ENCODE measurements around the gene AUP1.

DNA sequence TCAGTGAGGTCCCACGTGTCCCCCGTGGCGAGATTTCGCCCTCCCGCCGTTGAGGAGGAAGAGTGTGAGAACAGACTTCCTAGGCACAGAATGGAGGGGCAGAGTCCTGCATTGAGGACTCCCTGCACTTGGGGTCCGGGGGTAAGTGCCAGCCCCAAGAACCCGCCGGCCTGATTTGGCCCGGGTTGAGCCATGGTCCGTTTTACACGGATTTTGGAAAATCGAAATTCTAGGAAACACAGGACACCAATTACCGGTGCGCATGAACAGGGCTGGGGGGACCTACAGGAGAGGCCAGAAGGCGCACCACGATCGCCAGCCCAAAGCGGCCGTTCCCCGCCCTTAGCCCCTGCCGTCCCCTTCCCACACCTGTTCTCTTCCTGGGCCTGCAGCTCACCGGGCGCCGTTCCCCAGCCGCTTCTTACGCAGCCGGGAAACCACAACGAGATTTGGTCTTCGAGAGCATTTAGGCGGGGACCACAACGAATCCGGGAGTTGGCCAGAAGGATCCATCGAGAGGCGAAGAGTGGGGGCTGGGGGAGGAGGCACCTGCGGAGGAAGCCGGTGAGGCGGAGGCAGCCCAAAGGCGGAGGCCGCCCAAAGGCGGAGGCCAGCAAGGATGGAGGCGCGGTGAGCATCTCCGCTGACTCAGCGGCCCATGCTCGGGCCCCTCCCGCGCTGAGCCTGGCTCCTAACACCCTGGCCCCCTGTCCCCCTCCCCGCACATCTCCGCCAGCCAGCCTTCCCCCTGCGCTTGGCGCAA lies 15.7 kb downstream of the AUP1 start:
- TF ChIP-seq, protein P1, sequence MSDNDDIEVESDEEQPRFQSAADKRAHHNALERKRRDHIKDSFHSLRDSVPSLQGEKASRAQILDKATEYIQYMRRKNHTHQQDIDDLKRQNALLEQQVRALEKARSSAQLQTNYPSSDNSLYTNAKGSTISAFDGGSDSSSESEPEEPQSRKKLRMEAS (IDR thresholded peaks at IDR 0.05; ENCODE audit: low read depth, low read length), result no peak
- TF ChIP-seq, protein P2, sequence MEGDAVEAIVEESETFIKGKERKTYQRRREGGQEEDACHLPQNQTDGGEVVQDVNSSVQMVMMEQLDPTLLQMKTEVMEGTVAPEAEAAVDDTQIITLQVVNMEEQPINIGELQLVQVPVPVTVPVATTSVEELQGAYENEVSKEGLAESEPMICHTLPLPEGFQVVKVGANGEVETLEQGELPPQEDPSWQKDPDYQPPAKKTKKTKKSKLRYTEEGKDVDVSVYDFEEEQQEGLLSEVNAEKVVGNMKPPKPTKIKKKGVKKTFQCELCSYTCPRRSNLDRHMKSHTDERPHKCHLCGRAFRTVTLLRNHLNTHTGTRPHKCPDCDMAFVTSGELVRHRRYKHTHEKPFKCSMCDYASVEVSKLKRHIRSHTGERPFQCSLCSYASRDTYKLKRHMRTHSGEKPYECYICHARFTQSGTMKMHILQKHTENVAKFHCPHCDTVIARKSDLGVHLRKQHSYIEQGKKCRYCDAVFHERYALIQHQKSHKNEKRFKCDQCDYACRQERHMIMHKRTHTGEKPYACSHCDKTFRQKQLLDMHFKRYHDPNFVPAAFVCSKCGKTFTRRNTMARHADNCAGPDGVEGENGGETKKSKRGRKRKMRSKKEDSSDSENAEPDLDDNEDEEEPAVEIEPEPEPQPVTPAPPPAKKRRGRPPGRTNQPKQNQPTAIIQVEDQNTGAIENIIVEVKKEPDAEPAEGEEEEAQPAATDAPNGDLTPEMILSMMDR (IDR thresholded peaks at IDR 0.05 in 2 of 3, conservative IDR thresholded peaks at IDR 0.05 in 1 of 3; ENCODE audit: control insufficient read depth in 2 of 3, extremely low read depth in 1 of 3, insufficient read depth in 1 of 3, low read depth in 3 of 3, low read length in 3 of 3), result no peak
- TF ChIP-seq BACH1 (IDR thresholded peaks at IDR 0.05; ENCODE audit: borderline replicate concordance) (no peak), NR2C1 (IDR thresholded peaks at IDR 0.05) (no peak), REST (IDR thresholded peaks at IDR 0.05; ENCODE audit: low read depth, low read length) (no peak), TARDBP (IDR thresholded peaks at IDR 0.05; ENCODE audit: borderline replicate concordance) (no peak), SREBF1 (IDR thresholded peaks at IDR 0.05; ENCODE audit: low read length) (no peak), KAT2A (conservative IDR thresholded peaks at IDR 0.05; ENCODE audit: control insufficient read depth, low read depth, low read length) (no peak), RELA (IDR thresholded peaks at IDR 0.05; ENCODE audit: borderline replicate concordance, partially characterized antibody) (no peak), BRCA1 (IDR thresholded peaks at IDR 0.05; ENCODE audit: low read depth, low read length) (no peak)
- TF ChIP-seq, protein P3, sequence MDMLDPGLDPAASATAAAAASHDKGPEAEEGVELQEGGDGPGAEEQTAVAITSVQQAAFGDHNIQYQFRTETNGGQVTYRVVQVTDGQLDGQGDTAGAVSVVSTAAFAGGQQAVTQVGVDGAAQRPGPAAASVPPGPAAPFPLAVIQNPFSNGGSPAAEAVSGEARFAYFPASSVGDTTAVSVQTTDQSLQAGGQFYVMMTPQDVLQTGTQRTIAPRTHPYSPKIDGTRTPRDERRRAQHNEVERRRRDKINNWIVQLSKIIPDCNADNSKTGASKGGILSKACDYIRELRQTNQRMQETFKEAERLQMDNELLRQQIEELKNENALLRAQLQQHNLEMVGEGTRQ (IDR thresholded peaks at IDR 0.05; ENCODE audit: borderline replicate concordance, low read depth, low read length), result no peak

Data from GM12878 (cell line).